NCI-H2227 (cell line): ENCODE measurements around the gene AFF3.
A peak's percentile ranks its signal among the peaks of the same experiment; 100 is the strongest.

Source experiments
- DNase-seq: peaks from one replicate; lab custom pipeline; 2025; ENCODE audit not compliant: unreplicated experiment; lab: John Stamatoyannopoulos, UW

AFF3 gene

GRCh38 chr2:100151310-100151709 is 8.9 kb upstream of the AFF3 start:
- DNase-seq: no peak

- DNase-seq: no peak
Observed at GRCh38 chr2:100148883-100149282, 6.5 kb upstream of the AFF3 start.

GRCh38 chr2:100146657-100146960 is 4.2 kb upstream of the AFF3 start:
- DNase-seq: no peak

GRCh38 chr2:100145893-100146656 is 3.7 kb upstream of the AFF3 start:
- DNase-seq: no peak

GRCh38 chr2:100143286-100143685 is 896 bp upstream of the AFF3 start:
- no peak for DNase-seq

GRCh38 chr2:100141906-100142305 is 484 bp downstream of the AFF3 start:
- no peak for DNase-seq

- DNase-seq: no peak
Observed at GRCh38 chr2:100140582-100140981, 1.8 kb downstream of the AFF3 start.

- no peak for DNase-seq
Observed at GRCh38 chr2:100137866-100138570, 4.4 kb downstream of the AFF3 start.

GRCh38 chr2:100137318-100137717 is 5.1 kb downstream of the AFF3 start:
- no peak for DNase-seq

GRCh38 chr2:100136310-100136709 is 6.1 kb downstream of the AFF3 start:
- no peak for DNase-seq

GRCh38 chr2:100135415-100135814 is 7.0 kb downstream of the AFF3 start:
- no peak for DNase-seq

- no peak for DNase-seq
Observed at GRCh38 chr2:100130595-100131391, 11.6 kb downstream of the AFF3 start.

- DNase-seq: no peak
Observed at GRCh38 chr2:100126897-100127401, 15.4 kb downstream of the AFF3 start.

GRCh38 chr2:100126201-100126600 is 16.2 kb downstream of the AFF3 start:
- peak; percentile 13 for DNase-seq

- DNase-seq: no peak
Observed at GRCh38 chr2:100125626-100126025, 16.8 kb downstream of the AFF3 start.

- no peak for DNase-seq
Observed at GRCh38 chr2:100124761-100125160, 17.6 kb downstream of the AFF3 start.

- no peak for DNase-seq
Observed at GRCh38 chr2:100121124-100121718, 21.2 kb downstream of the AFF3 start.

GRCh38 chr2:100119235-100119634 is 23.2 kb downstream of the AFF3 start:
- DNase-seq: no peak

GRCh38 chr2:100113990-100114433 is 28.4 kb downstream of the AFF3 start:
- DNase-seq: no peak

GRCh38 chr2:100110614-100111000 is 31.8 kb downstream of the AFF3 start:
- DNase-seq: no peak

GRCh38 chr2:100109986-100110613 is 32.3 kb downstream of the AFF3 start:
- DNase-seq: no peak
